ENCODE data around the gene ADCY9.
"Not testable (repeated sequence)": the region's sequence is repeated elsewhere in the genome, so short reads cannot be mapped to it uniquely, and the experiment has no call there.

The ADCY9 gene

GRCh38 chr16:4092547-4093265 lies 23.5 kb downstream of the ADCY9 start:
- DNase-seq, result no peak

- no peak for DNase-seq
These were observed 24.8 kb downstream of the ADCY9 start for GRCh38 chr16:4091240-4092012.

- no peak for DNase-seq
These were observed 25.8 kb downstream of the ADCY9 start for GRCh38 chr16:4090351-4090851.

- no peak for DNase-seq
These were observed 26.4 kb downstream of the ADCY9 start for GRCh38 chr16:4089811-4090301.

GRCh38 chr16:4089251-4089810 lies 26.9 kb downstream of the ADCY9 start:
- no peak for DNase-seq

GRCh38 chr16:4087990-4088577 lies 28.2 kb downstream of the ADCY9 start:
- no peak for DNase-seq

GRCh38 chr16:4087099-4087885 lies 28.9 kb downstream of the ADCY9 start:
- DNase-seq, result no peak

GRCh38 chr16:4086153-4086552 lies 30.1 kb downstream of the ADCY9 start:
- no peak for DNase-seq

- DNase-seq, result no peak
These were observed 30.8 kb downstream of the ADCY9 start for GRCh38 chr16:4085405-4085970.

- DNase-seq, result no peak
These were observed 32.8 kb downstream of the ADCY9 start for GRCh38 chr16:4083347-4083870.

GRCh38 chr16:4082474-4083044 lies 33.7 kb downstream of the ADCY9 start:
- DNase-seq, result no peak

GRCh38 chr16:4081521-4082021 lies 34.7 kb downstream of the ADCY9 start:
- DNase-seq, result no peak

GRCh38 chr16:4081047-4081446 lies 35.2 kb downstream of the ADCY9 start:
- DNase-seq, result no peak

- DNase-seq, result no peak
These were observed 39.0 kb downstream of the ADCY9 start for GRCh38 chr16:4077174-4077649.

GRCh38 chr16:4075534-4075933 lies 40.7 kb downstream of the ADCY9 start:
- no peak for DNase-seq

- not testable (repeated sequence) for DNase-seq
These were observed 43.1 kb downstream of the ADCY9 start for GRCh38 chr16:4073150-4073549.

GRCh38 chr16:4071686-4072561 lies 44.3 kb downstream of the ADCY9 start:
- no peak for DNase-seq

- DNase-seq, result no peak
These were observed 45.3 kb downstream of the ADCY9 start for GRCh38 chr16:4070936-4071335.

GRCh38 chr16:4067262-4068001 lies 48.8 kb downstream of the ADCY9 start:
- DNase-seq, result no peak

Measured in hippocampal formation (tissue), 2 donors.